Osteoblast (primary cell): ENCODE data around the gene NAMPT. TPM values are rescaled to one million over a fixed set of nuclear protein-coding genes. Genes with fewer than 3 reads are reported as not detected.

Experiments
- DNase-seq: peaks from one replicate; pipeline ENCODE4 v3.0.0; 2011; ENCODE audit warnings: low spot score, mixed read lengths; ENCODE audit not compliant: insufficient read length; ENCODE audit errors: missing footprints
- H2AFZ ChIP-seq: 2 replicates; pipeline ENCODE4 v1.6.0; 2011; ENCODE audit warnings: mild to moderate bottlenecking, low read length
- H3K27ac ChIP-seq: 2 replicates; pipeline ENCODE4 v1.5.1; 2011; ENCODE audit warnings: mild to moderate bottlenecking, low read depth, low read length, moderate library complexity
- H3K27me3 ChIP-seq: 2 replicates; pipeline ENCODE4 v1.6.0; 2012; ENCODE audit warnings: mild to moderate bottlenecking, control low read depth, inconsistent platforms, low read length, moderate library complexity; ENCODE audit not compliant: insufficient read depth
- H3K36me3 ChIP-seq: 2 replicates; pipeline ENCODE4 v1.5.1; 2011; ENCODE audit warnings: mild to moderate bottlenecking, low read length, control low read depth, moderate library complexity; ENCODE audit not compliant: insufficient read depth
- H3K4me1 ChIP-seq: 2 replicates; pipeline ENCODE4 v1.5.1; 2011; ENCODE audit warnings: mild to moderate bottlenecking, low read length, control low read depth, moderate library complexity; ENCODE audit not compliant: insufficient read depth
- H3K4me2 ChIP-seq: 2 replicates; pipeline ENCODE4 v1.6.0; 2011; ENCODE audit warnings: mild to moderate bottlenecking, low read length; ENCODE audit not compliant: insufficient read depth
- H3K4me3 ChIP-seq: fragments of 200-600 bp; sonication (generic); 3 replicates; pipeline ENCODE4 v1.5.1; 2012; ENCODE audit warnings: mild to moderate bottlenecking, low read length, inconsistent platforms; ENCODE audit not compliant: insufficient read depth
- H3K79me2 ChIP-seq: 2 replicates; pipeline ENCODE4 v1.6.0; 2012; ENCODE audit warnings: mild to moderate bottlenecking, low read length, control low read depth, inconsistent platforms; ENCODE audit not compliant: insufficient read depth
- H3K9me3 ChIP-seq: 2 replicates; pipeline ENCODE4 v1.5.1; 2011; ENCODE audit warnings: low read depth, low read length, control low read depth
- H4K20me1 ChIP-seq: 2 replicates; pipeline ENCODE4 v1.6.0; 2012; ENCODE audit warnings: mild to moderate bottlenecking, low read length, control low read depth; ENCODE audit not compliant: insufficient read depth
- CTCF ChIP-seq: IDR thresholded peaks from 2 replicates; pipeline ENCODE4 v1.5.1; 2011; ENCODE audit warnings: mild to moderate bottlenecking, low read depth, low read length, moderate library complexity; ENCODE audit errors: extremely low read depth
- total RNA-seq: library from RNA; depleted of rRNA; stranded (reverse); fragments of >200 nt; gene quantifications from 2 replicates; pipeline ENCODE4 v1.2.3, GENCODE V29; 2012

Gene NAMPT
- total RNA-seq, 1 donor: 55.0 TPM

GRCh38 chr7:106269254-106269961, 15.4 kb downstream of the NAMPT start:
- H3K4me1 ChIP-seq: no peaks in the 10 kb centered on the region
- no peak overlapping the region for H3K27ac ChIP-seq
- H3K4me3 ChIP-seq: no peak overlapping the region
- no peak overlapping the region for H3K4me2 ChIP-seq
- TF ChIP-seq CTCF: no peak
- no peaks in the 10 kb centered on the region for H3K27me3 ChIP-seq
- H3K36me3 ChIP-seq: peaks cover 27% of the 10 kb centered on the region
- no peaks in the 10 kb centered on the region for H3K79me2 ChIP-seq
- no peaks in the 10 kb centered on the region for H3K9me3 ChIP-seq
- no peaks in the 10 kb centered on the region for H4K20me1 ChIP-seq
- no peak for DNase-seq
- H2AFZ ChIP-seq: no peak overlapping the region

- Histone ChIP-seq H3K27ac (no peak overlapping the region), H3K36me3 (peaks cover 28% of the 10 kb centered on the region), H3K79me2 (no peaks in the 10 kb centered on the region), H3K4me1 (no peaks in the 10 kb centered on the region), H4K20me1 (no peaks in the 10 kb centered on the region), H3K9me3 (no peaks in the 10 kb centered on the region), H3K27me3 (no peaks in the 10 kb centered on the region), H3K4me2 (no peak overlapping the region), H3K4me3 (no peak overlapping the region), H2AFZ (no peak overlapping the region)
- no peak for DNase-seq
- no peak for TF ChIP-seq CTCF
Observed at GRCh38 chr7:106265133-106265532, 19.6 kb downstream of the NAMPT start.

- Histone ChIP-seq H3K27ac (no peak overlapping the region), H2AFZ (no peak overlapping the region), H3K36me3 (peaks cover 26% of the 10 kb centered on the region), H3K4me3 (no peak overlapping the region), H3K27me3 (no peaks in the 10 kb centered on the region), H3K79me2 (no peaks in the 10 kb centered on the region), H4K20me1 (no peaks in the 10 kb centered on the region), H3K9me3 (no peaks in the 10 kb centered on the region), H3K4me1 (no peaks in the 10 kb centered on the region), H3K4me2 (no peak overlapping the region)
- no peak for TF ChIP-seq CTCF
- no peak for DNase-seq
Observed at GRCh38 chr7:106262221-106262881, 22.4 kb downstream of the NAMPT start.

GRCh38 chr7:106260136-106260561, 24.6 kb downstream of the NAMPT start:
- H4K20me1 ChIP-seq: no peaks in the 10 kb centered on the region
- no peaks in the 10 kb centered on the region for H3K27me3 ChIP-seq
- no peak overlapping the region for H3K27ac ChIP-seq
- no peaks in the 10 kb centered on the region for H3K4me1 ChIP-seq
- H3K4me3 ChIP-seq: no peak overlapping the region
- no peaks in the 10 kb centered on the region for H3K79me2 ChIP-seq
- H3K9me3 ChIP-seq: no peaks in the 10 kb centered on the region
- no peak for TF ChIP-seq CTCF
- no peak overlapping the region for H2AFZ ChIP-seq
- H3K4me2 ChIP-seq: no peak overlapping the region
- peaks cover 16% of the 10 kb centered on the region for H3K36me3 ChIP-seq
- no peak for DNase-seq
